HEK293T (cell line): ENCODE results near the gene AZU1.

Source experiments
- CTBP1 ChIP-seq: fragments of 450-650 bp; IDR thresholded peaks from 2 replicates; pipeline ENCODE4 v1.6.1; 2016; ENCODE audit warnings: borderline replicate concordance
- FOXM1 ChIP-seq: fragments of 450-650 bp; IDR thresholded peaks from 2 replicates; pipeline ENCODE4 v1.6.1; 2017; ENCODE audit warnings: mild to moderate bottlenecking, borderline replicate concordance
- HDGF ChIP-seq: fragments of 450-650 bp; IDR thresholded peaks from 2 replicates; pipeline ENCODE4 v1.6.1; 2017; ENCODE audit warnings: antibody characterized with exemption, borderline replicate concordance
- L3MBTL2 ChIP-seq: fragments of 450-650 bp; conservative IDR thresholded peaks from 2 replicates; pipeline ENCODE4 v1.6.1; 2016; ENCODE audit warnings: mild to moderate bottlenecking
- SP1 ChIP-seq: fragments of 450-650 bp; IDR thresholded peaks from 2 replicates; pipeline ENCODE4 v1.6.1; 2017
- SUZ12 ChIP-seq: fragments of 450-650 bp; IDR thresholded peaks from 2 replicates; pipeline ENCODE4 v1.6.1; 2016; ENCODE audit warnings: mild to moderate bottlenecking
- TARDBP ChIP-seq: fragments of 450-650 bp; IDR thresholded peaks from 2 replicates; pipeline ENCODE4 v1.6.1; 2016
- ZNF384 ChIP-seq: fragments of 450-650 bp; IDR thresholded peaks from 2 replicates; pipeline ENCODE4 v1.6.1; 2016

DNA sequence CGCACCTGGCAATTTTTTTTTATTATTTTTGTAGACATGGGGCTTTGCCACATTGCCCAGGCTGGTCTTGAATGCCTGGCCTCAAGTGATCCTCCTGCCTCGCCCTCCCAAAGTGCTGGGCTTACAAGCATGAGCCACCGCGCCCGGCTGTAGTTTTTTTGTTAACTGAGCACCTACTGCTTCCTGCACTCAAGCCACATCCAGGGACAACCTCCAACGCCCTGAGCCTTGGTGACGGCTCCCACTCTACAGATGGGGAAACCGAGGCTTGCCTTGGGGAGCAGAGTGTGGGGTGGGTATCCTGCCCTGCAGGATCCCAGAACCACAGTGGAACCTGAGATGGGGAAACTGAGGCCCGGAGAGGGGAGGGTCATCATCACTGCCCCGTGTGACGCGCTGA lies 27.5 kb downstream of the AZU1 start:
- TF ChIP-seq HDGF (no peak), SUZ12 (no peak), TARDBP (no peak), SP1 (no peak), CTBP1 (no peak), FOXM1 (no peak), L3MBTL2 (no peak), ZNF384 (no peak)
